GM23248 (cell line): ENCODE data around the gene EEF1A2. TPM values are rescaled to one million over a fixed set of nuclear protein-coding genes. Genes with fewer than 3 reads are reported as not detected.

Source experiments
- DNase-seq: peaks from one replicate; pipeline ENCODE4 v3.0.0-alpha.2; 2015
- H2AFZ ChIP-seq: fragments of 200-600 bp; sonication (generic); 2 replicates; pipeline ENCODE4 v1.6.1; 2016; ENCODE audit warnings: antibody characterized with exemption
- H3F3A ChIP-seq: fragments of 200-600 bp; sonication (generic); 2 replicates; pipeline ENCODE4 v1.6.1; 2016; ENCODE audit warnings: mild to moderate bottlenecking, antibody characterized with exemption, mixed run types; ENCODE audit not compliant: insufficient read depth
- H3K27ac ChIP-seq: fragments of 200-600 bp; sonication (generic); 2 replicates; pipeline ENCODE4 v1.5.1; 2016; ENCODE audit warnings: mild to moderate bottlenecking
- H3K27me3 ChIP-seq: fragments of 200-600 bp; sonication (generic); replicated peaks from 2 replicates; pipeline ENCODE4 v1.6.1; 2016; ENCODE audit warnings: mild to moderate bottlenecking; ENCODE audit not compliant: insufficient read depth
- H3K36me3 ChIP-seq: fragments of 200-600 bp; sonication (generic); 2 replicates; pipeline ENCODE4 v1.6.1; 2016; ENCODE audit warnings: low read depth, mild to moderate bottlenecking
- H3K4me1 ChIP-seq: fragments of 200-600 bp; sonication (generic); 2 replicates; pipeline ENCODE4 v1.6.1; 2016; ENCODE audit warnings: mild to moderate bottlenecking; ENCODE audit not compliant: insufficient read depth
- H3K4me2 ChIP-seq: fragments of 200-600 bp; sonication (generic); one replicate; pipeline ENCODE4 v1.6.1; 2016; ENCODE audit warnings: mild to moderate bottlenecking; ENCODE audit not compliant: unreplicated experiment
- H3K4me3 ChIP-seq: fragments of 200-600 bp; sonication (generic); 2 replicates; pipeline ENCODE4 v1.5.1; 2016; ENCODE audit warnings: mild to moderate bottlenecking
- H3K79me2 ChIP-seq: fragments of 200-600 bp; sonication (generic); 2 replicates; pipeline ENCODE4 v1.6.1; 2016; ENCODE audit warnings: mild to moderate bottlenecking; ENCODE audit not compliant: insufficient read depth
- H3K9ac ChIP-seq: fragments of 200-600 bp; sonication (generic); 2 replicates; pipeline ENCODE4 v1.6.1; 2016; ENCODE audit warnings: mild to moderate bottlenecking
- H3K9me2 ChIP-seq: fragments of 200-600 bp; sonication (generic); 2 replicates; pipeline ENCODE4 v1.6.1; 2016; ENCODE audit warnings: mixed run types, mild to moderate bottlenecking, moderate library complexity; ENCODE audit not compliant: insufficient read depth
- H3K9me3 ChIP-seq: fragments of 200-600 bp; sonication (generic); one replicate; pipeline ENCODE4 v1.6.1; 2017; ENCODE audit warnings: low read depth
- H4K20me1 ChIP-seq: fragments of 200-600 bp; sonication (generic); 2 replicates; pipeline ENCODE4 v1.6.0; 2016; ENCODE audit not compliant: insufficient read depth
- EZH2 ChIP-seq: fragments of 200-600 bp; sonication (generic); IDR thresholded peaks from 2 replicates; pipeline ENCODE4 v1.6.1; 2018; ENCODE audit warnings: antibody characterized with exemption, mild to moderate bottlenecking; ENCODE audit not compliant: insufficient read depth, poor library complexity, severe bottlenecking
- EZH2phosphoT487 ChIP-seq: fragments of 200-600 bp; sonication (generic); IDR thresholded peaks from 2 replicates; pipeline ENCODE4 v1.6.1; 2018; ENCODE audit warnings: antibody characterized with exemption, moderate library complexity, mild to moderate bottlenecking, low read depth; ENCODE audit not compliant: insufficient read depth
- WGBS, 2 experiments: methylation state at CpG; one replicate each; pipeline ENCODE4 v1.1.6; 2015 to 2017; ENCODE audit warnings: low lambda C conversion rate in 2 of 2, low coverage in 1 of 2; ENCODE audit errors: missing lambda C conversion rate in 2 of 2; 5-methylcytosine and 5-hydroxymethylcytosine counted together
- in situ Hi-C: fragments of 300-500 bp; cut with MboI; formaldehyde crosslinking; loops from 2 replicates; pipeline ENCODE4 v1.15.0; 2020
- polyA plus RNA-seq: library from polyadenylated mRNA; unstranded; fragments of >200 nt; fragmentation: Nextera tagmentation; extraction: Ambion mirVana; gene quantifications from 2 replicates; pipeline ENCODE4 v1.2.1, GENCODE V29; 2016
- total RNA-seq: library from RNA; depleted of rRNA; stranded (reverse); fragments of >200 nt; shearing (Covaris generic); gene quantifications from 2 replicates; pipeline ENCODE4 v1.2.3, GENCODE V29; 2014

The EEF1A2 gene
- total and polyA plus RNA-seq, 2 experiments from 2014 or later: 0.43 TPM; not detected in 1

DNA sequence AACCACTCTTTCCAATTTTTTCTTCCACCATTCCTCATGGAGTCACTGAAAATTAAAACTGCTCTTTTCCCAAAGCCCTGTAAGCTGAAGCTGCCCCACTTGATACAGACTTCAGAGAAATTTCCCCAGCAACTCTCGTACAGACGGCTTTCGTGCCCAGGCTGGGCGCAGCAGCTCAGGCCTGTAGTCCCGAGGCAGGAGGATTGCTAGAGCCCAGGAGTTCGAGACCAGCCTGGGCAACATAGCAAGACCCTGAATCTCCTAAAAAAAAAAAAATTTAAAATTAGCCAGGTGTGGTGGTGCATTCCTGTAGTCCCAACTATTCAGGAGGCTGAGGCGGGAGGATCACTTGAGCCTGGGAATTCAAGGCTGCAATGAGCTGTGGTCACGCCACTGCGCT is 28.3 kb upstream of the EEF1A2 start:
- TF ChIP-seq EZH2phosphoT487 (no peak), EZH2 (no peak)
- H4K20me1 ChIP-seq: peaks cover under 1% of the 10 kb centered on the region; the same call in 1 of the 2 replicates
- no peak overlapping the region for H3K4me3 ChIP-seq
- H3K9me3 ChIP-seq: no peaks in the 10 kb centered on the region
- 0 out of 2 replicates have a peak, but pooled peaks cover 4% of the 10 kb centered on the region for H3K36me3 ChIP-seq
- no peak overlapping the region for H3K4me2 ChIP-seq
- H3K4me1 ChIP-seq: no peaks in the 10 kb centered on the region
- H3K27me3 ChIP-seq: no peaks in the 10 kb centered on the region
- H3K9ac ChIP-seq: no peak overlapping the region
- H3K9me2 ChIP-seq: no peaks in the 10 kb centered on the region
- H3F3A ChIP-seq: peaks cover 45% of the 10 kb centered on the region
- 66 to 69% methylated on average over 9 of the region's 9 CpGs for WGBS, 2 experiments
- in situ Hi-C loops: no loop called here
- no peak overlapping the region for H3K27ac ChIP-seq
- no peak for DNase-seq
- no peaks in the 10 kb centered on the region for H3K79me2 ChIP-seq
- no peak overlapping the region for H2AFZ ChIP-seq

GRCh38 chr20:63525971-63526370 is 27.1 kb upstream of the EEF1A2 start:
- Histone ChIP-seq H3K27ac (no peak overlapping the region), H3F3A (peaks cover 45% of the 10 kb centered on the region), H3K36me3 (0 out of 2 replicates have a peak, but pooled peaks cover 4% of the 10 kb centered on the region), H2AFZ (no peak overlapping the region), H3K27me3 (no peaks in the 10 kb centered on the region), H4K20me1 (peaks cover 4% of the 10 kb centered on the region; the same call in 1 of the 2 replicates), H3K4me2 (no peak overlapping the region), H3K4me3 (no peak overlapping the region), H3K9ac (no peak overlapping the region), H3K79me2 (peaks cover 7% of the 10 kb centered on the region), H3K9me3 (no peaks in the 10 kb centered on the region), H3K9me2 (no peaks in the 10 kb centered on the region), H3K4me1 (0 out of 2 replicates have a peak, but pooled peaks cover 2% of the 10 kb centered on the region)
- TF ChIP-seq EZH2 (no peak), EZH2phosphoT487 (no peak)
- DNase-seq: no peak
- 50 to 51% methylated on average over 2 of the region's 2 CpGs for WGBS, 2 experiments
- in situ Hi-C loops: no loop called here

- Histone ChIP-seq H3K9me2 (no peaks in the 10 kb centered on the region), H3F3A (peaks cover 45% of the 10 kb centered on the region)
These were observed 26.3 kb upstream of the EEF1A2 start for GRCh38 chr20:63525185-63525584.

DNA sequence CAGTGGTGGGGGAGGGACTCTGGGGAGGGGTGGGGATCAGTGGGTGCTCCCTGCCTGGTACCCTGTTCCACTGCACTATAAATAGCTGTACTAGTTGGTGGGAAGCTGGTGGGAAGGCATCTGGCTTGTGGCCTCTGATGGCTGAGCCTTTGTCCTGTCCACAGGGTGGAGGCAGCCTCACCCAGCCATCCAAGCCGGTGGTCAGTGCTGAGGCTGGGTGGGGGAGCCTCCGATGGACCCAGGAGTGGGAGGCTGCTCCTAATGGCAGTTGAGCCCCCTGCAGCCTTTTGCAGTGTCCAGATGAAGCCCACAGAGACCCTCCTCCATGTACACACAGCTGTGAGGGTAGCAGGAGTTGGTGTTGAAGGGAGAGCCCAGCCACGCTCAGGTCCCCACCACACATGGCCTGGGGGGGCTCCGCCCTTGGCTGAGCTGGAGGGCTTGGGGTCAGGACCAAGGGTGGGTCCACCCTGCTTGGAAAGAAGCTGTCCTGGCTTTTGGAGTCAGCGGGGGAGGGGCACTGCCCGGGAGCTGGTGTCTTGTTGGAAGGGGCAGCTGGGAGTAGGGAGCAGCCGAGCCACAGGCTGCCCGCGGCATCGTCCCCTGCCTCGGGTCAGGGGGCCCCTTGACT is 24.2 kb upstream of the EEF1A2 start:
- 0 out of 2 replicates have a peak, but pooled peaks cover 4% of the 10 kb centered on the region for H3K36me3 ChIP-seq
- no peaks in the 10 kb centered on the region for H3K27me3 ChIP-seq
- H3K79me2 ChIP-seq: peaks cover 8% of the 10 kb centered on the region
- 0 out of 2 replicates have a peak, but pooled peaks cover 2% of the 10 kb centered on the region for H3K4me1 ChIP-seq
- H2AFZ ChIP-seq: no peak overlapping the region
- H3K4me2 ChIP-seq: no peak overlapping the region
- 99% methylated on average over 8 to 9 of the region's 11 CpGs for WGBS, 2 experiments
- DNase-seq: no peak
- peaks cover 4% of the 10 kb centered on the region; the same call in 1 of the 2 replicates for H4K20me1 ChIP-seq
- H3F3A ChIP-seq: peaks cover 44% of the 10 kb centered on the region
- no peaks in the 10 kb centered on the region for H3K9me2 ChIP-seq
- H3K9me3 ChIP-seq: no peaks in the 10 kb centered on the region
- no peak overlapping the region for H3K4me3 ChIP-seq
- no peak overlapping the region for H3K27ac ChIP-seq
- no peak overlapping the region for H3K9ac ChIP-seq
- in situ Hi-C loops: no loop called here
- TF ChIP-seq EZH2 (no peak), EZH2phosphoT487 (no peak)

More at GRCh38 chr20:63525185-63525584, 26.3 kb upstream of the EEF1A2 start:
- Histone ChIP-seq H3K4me1 (0 out of 2 replicates have a peak, but pooled peaks cover 2% of the 10 kb centered on the region), H3K36me3 (0 out of 2 replicates have a peak, but pooled peaks cover 4% of the 10 kb centered on the region), H3K27ac (no peak overlapping the region), H3K27me3 (no peaks in the 10 kb centered on the region), H3K4me3 (no peak overlapping the region), H3K9ac (no peak overlapping the region), H3K79me2 (peaks cover 8% of the 10 kb centered on the region), H4K20me1 (peaks cover 4% of the 10 kb centered on the region; the same call in 1 of the 2 replicates), H2AFZ (no peak overlapping the region), H3K9me3 (no peaks in the 10 kb centered on the region), H3K4me2 (no peak overlapping the region)
- WGBS, 2 experiments: 53 to 54% methylated on average over 3 of the region's 3 CpGs
- TF ChIP-seq EZH2 (no peak), EZH2phosphoT487 (no peak)
- in situ Hi-C loops: no loop called here
- no peak for DNase-seq
